Measurements from ENCODE around the gene TXNDC11. TPM values are rescaled to one million over a fixed set of nuclear protein-coding genes. Genes with fewer than 3 reads are reported as not detected.

Gene TXNDC11
- total and polyA plus RNA-seq, 9 of the 15 experiments (the other 6 are each of a cell fraction or from before 2014, with no cell fraction given) = 0.66 to 32.6 (median 26.2) TPM

DNA sequence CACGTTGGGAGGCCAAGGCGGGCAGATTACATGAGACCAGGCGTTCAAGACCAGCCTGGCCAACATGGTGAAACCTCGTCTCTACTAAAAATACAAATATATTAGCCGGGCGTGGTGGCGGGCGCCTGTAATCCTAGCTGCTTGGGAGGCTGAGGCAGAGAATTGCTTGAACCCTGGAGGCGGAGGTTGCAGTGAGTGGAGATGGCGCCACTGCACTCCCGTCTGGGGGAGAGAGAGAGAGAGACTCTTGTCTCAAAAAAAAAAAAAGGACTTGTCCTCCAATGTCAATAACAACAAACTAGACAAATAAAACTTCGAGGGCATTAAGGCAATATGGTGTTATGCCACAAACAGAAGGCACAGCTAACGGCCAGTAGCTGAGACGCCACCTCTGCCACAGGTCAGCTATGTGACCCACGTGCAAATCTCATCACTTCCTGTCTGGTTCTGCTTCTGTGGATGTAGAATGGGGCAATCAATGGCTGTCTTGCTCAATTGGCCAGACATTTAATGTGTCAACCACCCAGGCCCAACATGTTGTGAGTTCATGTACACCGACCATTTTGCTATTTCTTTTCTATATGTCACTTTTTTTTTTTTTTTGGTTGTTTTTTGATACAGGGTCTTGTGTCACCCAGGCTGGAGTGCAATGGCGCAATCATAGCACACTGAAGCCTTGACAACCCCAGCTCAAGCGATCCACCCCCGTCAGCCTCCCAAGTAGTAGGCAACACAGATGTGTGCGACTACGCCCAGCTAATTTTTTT lies 834 bp upstream of the TXNDC11 start (continued):
- TF ChIP-seq, protein P1, sequence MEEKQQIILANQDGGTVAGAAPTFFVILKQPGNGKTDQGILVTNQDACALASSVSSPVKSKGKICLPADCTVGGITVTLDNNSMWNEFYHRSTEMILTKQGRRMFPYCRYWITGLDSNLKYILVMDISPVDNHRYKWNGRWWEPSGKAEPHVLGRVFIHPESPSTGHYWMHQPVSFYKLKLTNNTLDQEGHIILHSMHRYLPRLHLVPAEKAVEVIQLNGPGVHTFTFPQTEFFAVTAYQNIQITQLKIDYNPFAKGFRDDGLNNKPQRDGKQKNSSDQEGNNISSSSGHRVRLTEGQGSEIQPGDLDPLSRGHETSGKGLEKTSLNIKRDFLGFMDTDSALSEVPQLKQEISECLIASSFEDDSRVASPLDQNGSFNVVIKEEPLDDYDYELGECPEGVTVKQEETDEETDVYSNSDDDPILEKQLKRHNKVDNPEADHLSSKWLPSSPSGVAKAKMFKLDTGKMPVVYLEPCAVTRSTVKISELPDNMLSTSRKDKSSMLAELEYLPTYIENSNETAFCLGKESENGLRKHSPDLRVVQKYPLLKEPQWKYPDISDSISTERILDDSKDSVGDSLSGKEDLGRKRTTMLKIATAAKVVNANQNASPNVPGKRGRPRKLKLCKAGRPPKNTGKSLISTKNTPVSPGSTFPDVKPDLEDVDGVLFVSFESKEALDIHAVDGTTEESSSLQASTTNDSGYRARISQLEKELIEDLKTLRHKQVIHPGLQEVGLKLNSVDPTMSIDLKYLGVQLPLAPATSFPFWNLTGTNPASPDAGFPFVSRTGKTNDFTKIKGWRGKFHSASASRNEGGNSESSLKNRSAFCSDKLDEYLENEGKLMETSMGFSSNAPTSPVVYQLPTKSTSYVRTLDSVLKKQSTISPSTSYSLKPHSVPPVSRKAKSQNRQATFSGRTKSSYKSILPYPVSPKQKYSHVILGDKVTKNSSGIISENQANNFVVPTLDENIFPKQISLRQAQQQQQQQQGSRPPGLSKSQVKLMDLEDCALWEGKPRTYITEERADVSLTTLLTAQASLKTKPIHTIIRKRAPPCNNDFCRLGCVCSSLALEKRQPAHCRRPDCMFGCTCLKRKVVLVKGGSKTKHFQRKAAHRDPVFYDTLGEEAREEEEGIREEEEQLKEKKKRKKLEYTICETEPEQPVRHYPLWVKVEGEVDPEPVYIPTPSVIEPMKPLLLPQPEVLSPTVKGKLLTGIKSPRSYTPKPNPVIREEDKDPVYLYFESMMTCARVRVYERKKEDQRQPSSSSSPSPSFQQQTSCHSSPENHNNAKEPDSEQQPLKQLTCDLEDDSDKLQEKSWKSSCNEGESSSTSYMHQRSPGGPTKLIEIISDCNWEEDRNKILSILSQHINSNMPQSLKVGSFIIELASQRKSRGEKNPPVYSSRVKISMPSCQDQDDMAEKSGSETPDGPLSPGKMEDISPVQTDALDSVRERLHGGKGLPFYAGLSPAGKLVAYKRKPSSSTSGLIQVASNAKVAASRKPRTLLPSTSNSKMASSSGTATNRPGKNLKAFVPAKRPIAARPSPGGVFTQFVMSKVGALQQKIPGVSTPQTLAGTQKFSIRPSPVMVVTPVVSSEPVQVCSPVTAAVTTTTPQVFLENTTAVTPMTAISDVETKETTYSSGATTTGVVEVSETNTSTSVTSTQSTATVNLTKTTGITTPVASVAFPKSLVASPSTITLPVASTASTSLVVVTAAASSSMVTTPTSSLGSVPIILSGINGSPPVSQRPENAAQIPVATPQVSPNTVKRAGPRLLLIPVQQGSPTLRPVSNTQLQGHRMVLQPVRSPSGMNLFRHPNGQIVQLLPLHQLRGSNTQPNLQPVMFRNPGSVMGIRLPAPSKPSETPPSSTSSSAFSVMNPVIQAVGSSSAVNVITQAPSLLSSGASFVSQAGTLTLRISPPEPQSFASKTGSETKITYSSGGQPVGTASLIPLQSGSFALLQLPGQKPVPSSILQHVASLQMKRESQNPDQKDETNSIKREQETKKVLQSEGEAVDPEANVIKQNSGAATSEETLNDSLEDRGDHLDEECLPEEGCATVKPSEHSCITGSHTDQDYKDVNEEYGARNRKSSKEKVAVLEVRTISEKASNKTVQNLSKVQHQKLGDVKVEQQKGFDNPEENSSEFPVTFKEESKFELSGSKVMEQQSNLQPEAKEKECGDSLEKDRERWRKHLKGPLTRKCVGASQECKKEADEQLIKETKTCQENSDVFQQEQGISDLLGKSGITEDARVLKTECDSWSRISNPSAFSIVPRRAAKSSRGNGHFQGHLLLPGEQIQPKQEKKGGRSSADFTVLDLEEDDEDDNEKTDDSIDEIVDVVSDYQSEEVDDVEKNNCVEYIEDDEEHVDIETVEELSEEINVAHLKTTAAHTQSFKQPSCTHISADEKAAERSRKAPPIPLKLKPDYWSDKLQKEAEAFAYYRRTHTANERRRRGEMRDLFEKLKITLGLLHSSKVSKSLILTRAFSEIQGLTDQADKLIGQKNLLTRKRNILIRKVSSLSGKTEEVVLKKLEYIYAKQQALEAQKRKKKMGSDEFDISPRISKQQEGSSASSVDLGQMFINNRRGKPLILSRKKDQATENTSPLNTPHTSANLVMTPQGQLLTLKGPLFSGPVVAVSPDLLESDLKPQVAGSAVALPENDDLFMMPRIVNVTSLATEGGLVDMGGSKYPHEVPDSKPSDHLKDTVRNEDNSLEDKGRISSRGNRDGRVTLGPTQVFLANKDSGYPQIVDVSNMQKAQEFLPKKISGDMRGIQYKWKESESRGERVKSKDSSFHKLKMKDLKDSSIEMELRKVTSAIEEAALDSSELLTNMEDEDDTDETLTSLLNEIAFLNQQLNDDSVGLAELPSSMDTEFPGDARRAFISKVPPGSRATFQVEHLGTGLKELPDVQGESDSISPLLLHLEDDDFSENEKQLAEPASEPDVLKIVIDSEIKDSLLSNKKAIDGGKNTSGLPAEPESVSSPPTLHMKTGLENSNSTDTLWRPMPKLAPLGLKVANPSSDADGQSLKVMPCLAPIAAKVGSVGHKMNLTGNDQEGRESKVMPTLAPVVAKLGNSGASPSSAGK (IDR thresholded peaks at IDR 0.05) = peak; percentile 68
- TF ChIP-seq BACH1 (tag; IDR thresholded peaks at IDR 0.05) (peak; percentile 73; the same call in 1 of the 2 replicates), EWSR1 (IDR thresholded peaks at IDR 0.05; ENCODE audit: borderline replicate concordance, low read depth, partially characterized antibody) (no peak), ZNF584 (CRISPR knock-in tag; IDR thresholded peaks at IDR 0.05; ENCODE audit: low read depth) (peak; percentile 55; the same call in 1 of the 2 replicates), LCOR (CRISPR knock-in tag; IDR thresholded peaks at IDR 0.05) (0 out of 2 replicates have a peak, but pooled peaks have one; percentile 12), NR2F6 (CRISPR knock-in tag; IDR thresholded peaks at IDR 0.05) (no peak), SMARCA5 (IDR thresholded peaks at IDR 0.05) (peak; percentile 59; the same call in 1 of the 2 replicates), NR0B1 (IDR thresholded peaks at IDR 0.05; ENCODE audit: partially characterized antibody) (no peak)
